22Rv1 (cell line): ENCODE data around the gene SAP30L.

Source experiments
- CTCF ChIP-seq: fragments of 450-650 bp; IDR thresholded peaks from 2 replicates; pipeline ENCODE4 v1.5.1; 2017; ENCODE audit warnings: mild to moderate bottlenecking
- ZFX ChIP-seq: fragments of 450-650 bp; IDR thresholded peaks from 2 replicates; pipeline ENCODE4 v1.6.1; 2017; ENCODE audit warnings: antibody characterized with exemption, borderline replicate concordance

GRCh38 chr5:154465169-154465568, 19.4 kb downstream of the SAP30L start:
- TF ChIP-seq CTCF (no peak), ZFX (no peak)
